GM21367 (cell line): ENCODE results near the gene LCE1A.

Source experiments
- ATAC-seq: cut with Tn5 transposase; IDR thresholded peaks from one replicate; pipeline ENCODE4 v1.9.1; 2021; ENCODE audit not compliant: unreplicated experiment

The LCE1A gene

DNA sequence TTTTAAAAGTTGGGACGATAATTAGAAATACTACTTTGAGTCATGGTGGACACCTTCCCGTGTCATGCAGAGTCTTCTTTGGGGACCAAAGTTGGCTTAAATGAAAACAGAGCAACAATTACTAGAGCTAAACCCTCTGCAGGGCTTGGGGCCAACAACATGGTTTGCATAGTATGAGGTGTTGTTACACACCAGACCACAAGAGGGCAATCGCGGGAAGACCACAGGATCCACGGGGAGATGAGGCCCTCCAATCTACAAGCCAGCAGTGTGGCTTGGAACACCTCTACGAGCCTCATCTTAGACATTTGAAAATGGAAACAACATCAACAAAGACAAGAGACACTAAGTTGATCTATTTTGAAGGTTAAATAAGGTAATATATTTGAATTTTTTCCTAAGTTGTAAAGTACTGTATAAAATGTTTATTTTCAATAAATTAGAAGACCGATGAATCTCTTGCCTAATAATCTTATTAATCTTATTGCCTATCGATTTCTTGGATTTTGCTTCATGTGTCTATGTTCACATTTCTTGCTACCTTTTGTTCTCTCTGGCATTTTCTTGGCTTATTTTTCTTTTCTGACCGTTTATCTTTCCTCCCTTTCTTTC lies 42.6 kb downstream of the LCE1A start:
- ATAC-seq = no peak

DNA sequence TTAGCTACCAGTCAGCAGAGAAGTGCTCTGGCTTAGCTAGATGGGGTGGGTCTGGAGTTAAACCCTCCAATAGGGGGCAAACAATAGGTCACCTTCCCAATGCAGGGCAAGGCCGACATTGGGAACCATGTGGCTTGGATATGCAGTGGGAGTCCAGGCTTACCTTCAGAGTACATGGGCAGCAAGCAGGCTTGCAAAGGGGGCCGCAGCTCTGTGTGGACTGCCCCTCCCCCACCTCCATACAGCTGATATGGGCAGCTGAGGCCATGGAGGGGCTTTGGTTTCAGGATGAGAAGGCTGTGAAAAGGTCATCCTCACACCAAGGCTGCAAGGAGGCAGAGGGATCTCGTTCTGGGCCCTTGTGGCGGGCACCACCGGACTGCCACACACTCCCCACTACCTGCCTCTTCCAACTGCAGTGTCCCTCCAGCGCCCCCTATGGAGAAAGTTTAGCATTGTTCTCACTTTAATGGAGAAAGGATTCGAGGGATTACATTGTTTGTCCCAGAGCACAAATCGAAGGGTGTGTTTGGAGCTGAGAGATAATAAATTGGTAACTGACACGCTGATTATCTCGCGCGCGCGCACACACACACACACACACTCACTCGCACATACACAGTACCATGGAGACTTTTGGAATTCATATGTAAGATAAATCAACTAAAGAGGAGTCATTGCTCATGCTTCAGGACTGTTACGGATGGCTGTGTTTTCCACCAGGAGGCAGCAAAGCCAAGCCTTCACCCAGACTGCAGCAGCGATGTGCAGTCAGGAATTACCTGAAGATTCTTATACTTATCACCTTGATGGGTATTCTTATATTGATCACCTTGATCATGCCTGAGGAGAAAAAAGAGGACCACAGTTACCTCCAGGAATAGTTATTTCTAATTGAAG lies 43.8 kb downstream of the LCE1A start:
- no peak for ATAC-seq

- no peak for ATAC-seq
These were observed 44.5 kb downstream of the LCE1A start for GRCh38 chr1:152871731-152872126.

GRCh38 chr1:152873495-152873894 lies 46.2 kb downstream of the LCE1A start:
- no peak for ATAC-seq

DNA sequence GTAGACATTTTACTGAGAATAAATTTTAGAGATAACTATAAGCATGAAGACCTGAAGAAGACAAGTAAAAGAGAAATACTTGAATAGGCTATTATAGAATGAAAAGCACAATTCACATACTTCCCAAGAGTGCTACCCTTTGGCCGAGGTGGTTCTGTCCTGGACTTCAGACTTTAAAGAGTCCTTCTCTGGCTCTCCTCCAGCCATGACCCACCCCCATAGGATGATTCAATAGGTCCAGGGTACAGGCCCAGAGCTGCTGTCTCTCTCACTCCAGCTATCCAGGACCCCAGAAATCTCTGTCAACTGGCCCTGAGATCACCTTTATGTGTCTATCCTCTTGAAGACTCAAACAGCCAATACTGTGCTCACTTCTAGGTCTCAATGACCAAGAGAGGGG lies 49.6 kb downstream of the LCE1A start:
- no peak for ATAC-seq
